HG02943 (cell line): ENCODE measurements around the gene HEG1.

ENCODE experiments used
- ATAC-seq: cut with Tn5 transposase; IDR thresholded peaks from one replicate; pipeline ENCODE4 v1.9.1; 2021; ENCODE audit warnings: mild to moderate bottlenecking, low read depth, moderate library complexity; ENCODE audit not compliant: unreplicated experiment

Gene HEG1

DNA sequence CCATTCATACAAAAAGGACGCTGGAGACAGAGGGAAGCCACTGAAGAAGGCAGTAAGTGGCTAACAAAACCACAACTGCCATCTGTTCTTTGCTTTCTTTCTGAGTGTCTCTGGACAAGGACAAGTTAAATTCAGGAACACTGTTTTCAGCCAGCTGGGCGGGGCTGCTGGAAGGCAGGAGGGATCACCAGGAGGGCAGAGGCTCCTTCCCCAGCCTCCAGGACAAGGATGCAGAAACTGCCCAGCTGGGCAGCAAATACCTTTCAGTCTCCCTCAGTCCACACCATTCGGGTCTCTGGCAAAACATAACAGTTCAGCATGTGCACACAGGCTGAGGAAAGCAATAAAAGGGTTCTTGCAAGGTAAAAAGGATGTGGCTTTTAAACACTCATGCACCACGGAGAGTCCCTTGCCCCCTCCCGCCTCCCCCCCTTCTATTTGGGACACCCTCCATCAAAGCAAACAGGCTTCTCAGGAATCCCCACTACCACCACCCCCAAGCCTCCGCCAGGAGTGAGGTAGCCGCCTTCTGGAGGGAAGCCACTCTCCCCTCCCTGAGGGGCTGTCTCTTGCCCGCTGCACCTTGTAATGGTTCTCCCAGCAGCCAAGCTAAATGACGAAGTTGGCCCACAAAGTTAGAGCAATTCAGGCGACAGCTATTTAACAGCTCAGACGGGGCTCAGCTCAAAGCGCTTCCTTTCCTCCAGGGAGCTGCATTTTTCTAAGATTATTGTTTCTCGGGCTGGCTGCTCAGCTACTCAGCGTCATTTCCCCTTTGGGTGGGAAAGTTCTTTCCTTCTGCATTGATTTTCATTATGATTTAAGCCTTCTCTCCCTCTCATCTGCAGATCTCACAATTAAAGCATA, 3.8 kb downstream of the HEG1 start:
- no peak for ATAC-seq

DNA sequence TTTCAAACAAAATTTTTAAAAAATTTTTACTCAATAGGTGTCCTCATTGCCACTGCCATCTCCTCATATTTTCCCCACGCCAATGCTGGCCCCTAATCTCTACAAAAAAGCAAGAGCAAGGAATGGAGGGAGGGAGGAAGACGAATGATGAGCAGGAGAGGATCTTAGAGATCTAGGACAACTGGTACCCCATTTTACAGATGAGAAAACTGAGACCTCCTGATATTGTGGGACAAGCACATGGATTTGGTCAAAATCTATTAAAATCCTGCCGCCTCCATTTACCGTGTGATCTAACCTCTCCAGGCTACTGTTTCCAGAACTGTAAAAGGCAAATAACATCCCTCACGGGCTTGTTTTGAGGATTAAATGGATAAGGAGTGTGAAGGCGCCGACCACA, 4.6 kb downstream of the HEG1 start:
- no peak for ATAC-seq

DNA sequence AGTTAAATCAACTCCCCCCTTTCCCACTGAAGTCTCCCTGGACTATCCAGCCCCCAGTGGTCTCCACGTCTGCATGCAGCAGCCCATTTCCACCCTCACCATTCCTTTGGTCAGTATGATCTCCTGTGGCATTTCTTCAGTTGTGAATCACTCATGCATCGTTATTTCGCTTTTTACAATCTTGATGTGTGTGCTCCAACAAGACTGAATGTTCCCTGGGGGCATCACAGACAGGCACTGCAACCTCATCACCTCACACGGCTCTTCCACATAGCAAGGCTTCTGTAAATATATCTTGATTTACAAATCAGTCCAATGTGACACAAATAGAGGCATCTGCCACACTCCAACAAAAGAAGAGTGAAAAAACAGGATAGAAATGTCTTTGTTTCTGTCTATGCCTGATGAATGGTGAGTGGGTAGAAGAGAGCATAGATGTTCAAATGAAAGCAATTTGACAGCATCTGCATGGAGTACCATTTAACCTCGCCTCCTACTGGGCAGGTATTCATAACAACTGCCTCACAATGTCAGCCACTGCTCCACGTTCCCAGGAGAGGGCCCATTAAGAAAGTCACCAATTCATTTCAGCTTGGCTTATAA, 5.2 kb downstream of the HEG1 start:
- ATAC-seq, result no peak

DNA sequence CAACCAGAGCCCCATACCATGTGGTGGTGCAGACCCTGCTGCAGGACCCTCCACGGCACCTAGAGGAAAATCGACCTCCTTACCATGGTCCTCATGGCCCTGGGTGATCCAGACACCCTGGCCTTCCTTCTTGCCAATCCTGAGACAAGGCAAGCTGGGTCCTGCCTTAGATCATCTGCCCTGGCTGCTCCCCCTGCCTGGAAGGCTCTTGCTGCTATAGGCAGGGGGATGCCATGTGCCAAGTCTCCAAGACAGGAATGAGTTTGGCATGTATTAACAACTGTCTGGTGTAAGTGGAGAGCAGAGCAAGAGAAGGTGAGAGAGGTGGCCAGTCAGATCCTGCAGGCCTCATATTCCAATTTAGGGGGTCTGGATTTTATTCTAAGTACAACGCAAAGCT, 7.5 kb downstream of the HEG1 start:
- no peak for ATAC-seq

DNA sequence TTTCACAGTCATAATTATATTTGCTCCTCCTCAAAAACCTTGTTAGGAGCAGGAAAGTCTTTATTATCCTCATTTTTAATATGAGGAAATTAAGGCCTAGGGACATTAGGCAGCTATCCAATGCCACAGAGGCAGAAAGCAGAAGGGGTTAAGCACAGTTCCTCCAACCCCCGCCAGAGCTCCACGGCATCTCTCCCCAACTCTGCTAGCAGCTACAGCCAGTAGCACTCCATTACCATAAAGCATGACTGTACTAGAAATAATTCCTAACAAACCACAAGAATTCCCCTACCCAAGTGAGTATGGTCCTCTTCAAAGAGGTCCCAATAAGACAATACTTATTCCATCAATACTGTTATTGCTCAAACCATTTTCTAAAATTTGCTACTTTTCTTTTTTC, 9.8 kb downstream of the HEG1 start:
- ATAC-seq, result no peak

DNA sequence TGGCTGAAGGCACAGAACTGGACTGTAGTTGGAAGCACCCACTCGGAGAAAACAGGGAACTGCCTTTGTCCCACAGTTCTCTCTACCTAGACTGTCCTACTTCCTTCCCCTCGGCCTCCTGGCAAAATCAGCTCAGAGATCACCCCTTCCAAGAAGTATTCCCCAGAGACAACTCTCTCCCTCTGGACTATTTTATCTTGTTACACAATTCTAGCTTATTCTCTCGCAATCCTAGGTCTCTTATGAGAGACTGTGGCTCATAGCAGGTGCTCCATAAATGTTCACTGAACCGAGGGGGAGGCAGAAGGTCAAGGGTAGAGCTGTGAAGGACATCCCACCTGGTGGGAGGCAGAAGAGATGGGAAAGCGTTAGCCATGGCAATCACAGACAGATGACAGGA, 10.6 kb downstream of the HEG1 start:
- no peak for ATAC-seq

DNA sequence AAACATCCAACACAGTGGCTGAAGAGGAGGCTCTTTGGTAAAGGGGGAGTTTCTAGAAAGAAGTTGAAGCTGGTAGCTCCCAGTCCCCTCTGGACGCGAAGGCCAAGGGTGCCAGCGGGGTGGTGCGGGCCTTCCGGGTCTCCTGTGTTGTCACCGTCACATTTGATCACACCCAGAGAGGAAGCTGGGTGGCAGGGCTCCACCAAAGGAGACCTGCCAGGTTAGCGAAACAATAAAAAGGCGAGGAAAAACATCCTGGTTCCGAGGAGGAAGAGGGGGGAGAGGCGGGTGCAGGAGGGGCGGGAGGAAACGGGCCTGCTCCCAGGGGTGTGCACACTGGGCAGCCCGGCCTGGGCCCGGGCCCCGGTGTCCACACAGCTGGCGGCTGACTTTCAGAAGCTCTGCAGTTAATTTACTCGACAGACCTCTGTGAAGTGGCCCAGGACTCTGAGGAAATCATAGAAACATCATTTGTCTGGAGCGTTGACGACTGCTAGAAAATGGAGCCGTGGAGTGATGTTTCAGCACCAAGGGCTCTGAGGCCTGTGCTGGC, 12.1 kb downstream of the HEG1 start:
- ATAC-seq, result no peak

DNA sequence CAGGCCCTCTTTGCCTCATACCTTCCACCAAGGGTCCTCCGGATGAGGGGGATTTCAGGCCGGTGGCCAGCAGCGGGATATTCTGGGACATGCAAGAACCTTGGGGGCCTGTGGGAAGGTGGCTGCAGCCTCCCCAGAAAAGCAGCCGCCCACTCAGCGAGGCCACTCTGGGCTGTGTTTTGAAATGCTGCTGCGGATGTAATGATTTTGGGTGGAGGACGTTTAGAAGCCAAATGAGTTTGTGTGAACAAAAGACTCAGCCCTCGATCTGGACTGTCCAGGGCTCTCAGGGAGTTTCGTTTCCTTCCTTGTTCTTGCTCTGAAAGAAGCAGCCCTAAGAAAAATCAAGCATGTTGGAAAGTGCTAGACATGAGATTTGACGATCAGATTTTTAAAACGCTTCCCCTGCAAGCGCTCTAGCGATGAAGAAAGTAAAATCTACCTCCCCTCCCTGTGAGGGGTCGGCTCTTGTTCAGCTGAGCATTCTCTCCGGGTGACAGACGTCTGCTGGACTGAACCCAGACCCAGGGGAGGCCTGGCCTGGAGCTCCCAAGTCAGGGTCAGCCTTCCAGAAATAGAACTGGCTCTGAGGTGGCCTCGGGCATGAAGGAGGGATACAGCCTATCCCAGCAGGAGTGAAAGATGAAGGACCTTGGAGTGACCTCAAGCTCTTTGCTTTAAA, 12.9 kb downstream of the HEG1 start:
- no peak for ATAC-seq

DNA sequence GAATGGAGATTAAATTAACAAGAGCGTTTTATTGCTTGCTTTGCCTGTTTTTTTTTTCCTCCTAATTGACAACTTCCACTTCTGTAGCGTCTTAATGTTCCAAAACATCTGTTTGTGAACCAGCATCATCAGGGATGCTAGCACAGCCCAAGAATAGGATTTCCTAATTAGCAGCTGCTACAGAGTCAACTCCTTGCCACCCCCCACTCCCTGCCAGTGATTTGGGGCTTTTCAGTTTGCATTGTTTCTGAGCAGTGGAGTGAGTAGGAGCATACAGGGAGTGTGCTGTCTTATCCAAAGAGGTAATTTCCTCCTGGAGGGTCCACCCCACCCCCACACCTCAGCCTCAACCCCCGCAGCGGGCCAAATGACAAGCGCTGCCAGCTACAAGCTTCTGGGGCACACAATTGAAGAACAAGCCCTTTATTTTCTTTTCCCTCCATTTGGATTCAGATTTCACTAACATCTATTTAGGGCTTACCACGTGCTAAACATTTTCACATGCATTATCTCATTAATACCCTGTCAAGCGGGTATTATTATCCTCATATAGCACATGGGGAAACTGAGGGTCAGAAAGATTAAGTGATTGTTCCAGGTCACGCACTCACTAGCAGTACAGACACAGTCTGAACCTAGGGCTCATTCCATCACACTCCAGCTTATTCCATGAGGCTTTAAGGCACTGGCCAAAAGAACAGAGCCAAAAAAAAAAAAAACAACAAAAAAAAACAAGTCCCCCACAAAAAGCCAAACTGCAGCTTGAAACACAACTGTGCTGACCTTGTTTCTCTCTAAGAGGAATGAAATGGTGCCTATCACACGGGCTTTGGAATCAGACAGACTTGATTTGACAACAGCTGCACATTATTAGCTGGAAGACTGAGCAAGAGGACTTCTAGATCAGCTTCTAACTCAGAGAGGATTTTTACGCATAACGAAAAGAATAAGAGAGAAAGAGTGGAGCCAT, 16.4 kb downstream of the HEG1 start:
- ATAC-seq, result no peak

DNA sequence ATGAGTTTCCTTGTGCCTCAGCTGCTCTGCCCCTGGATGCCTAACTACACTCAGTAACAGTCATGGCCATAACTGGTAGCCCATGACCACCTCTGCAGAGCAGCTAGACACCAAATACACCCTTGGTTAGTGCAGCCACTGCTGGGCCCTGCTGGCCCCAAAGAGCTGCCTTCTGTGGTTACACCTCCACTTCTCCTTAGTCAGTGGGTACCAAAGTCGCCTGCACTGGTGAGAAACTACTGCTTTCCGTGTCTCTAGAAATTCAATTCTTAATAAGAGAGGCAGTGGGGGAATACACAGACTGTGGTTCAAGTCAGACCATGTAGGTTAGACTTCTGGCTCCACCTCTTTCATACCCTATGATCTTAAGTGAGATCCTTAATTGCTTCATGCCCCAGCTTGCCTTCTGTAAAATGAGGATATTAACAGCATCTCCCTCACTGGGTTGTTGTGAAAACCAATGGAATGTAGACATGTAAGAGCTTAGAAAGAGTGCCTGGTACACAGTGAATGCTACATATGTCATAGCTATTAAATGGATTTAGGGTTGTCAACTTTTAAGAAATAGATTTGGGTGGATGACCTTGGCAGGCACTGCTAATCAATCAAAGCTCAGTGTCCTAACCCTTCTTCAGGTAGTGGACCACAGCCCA, 18.2 kb downstream of the HEG1 start:
- no peak for ATAC-seq

DNA sequence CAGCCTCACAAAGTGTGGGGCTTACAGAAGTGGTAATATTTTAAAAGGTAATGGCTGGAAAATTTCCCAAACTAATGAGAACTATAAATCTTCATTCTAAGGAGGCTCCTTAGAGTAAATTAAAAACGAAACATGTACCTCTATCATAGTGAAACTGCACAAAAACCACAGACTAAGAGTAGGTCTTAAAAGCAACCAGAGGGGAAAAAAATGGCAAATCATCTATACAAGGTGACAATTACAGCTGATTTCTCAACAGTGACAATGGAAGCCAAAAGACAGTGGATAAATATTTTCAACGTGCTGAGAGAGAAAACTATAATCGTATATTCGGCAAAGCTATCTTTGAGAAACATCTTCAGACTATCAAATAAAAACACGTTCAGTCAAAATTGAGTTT, 20.6 kb downstream of the HEG1 start:
- no peak for ATAC-seq

DNA sequence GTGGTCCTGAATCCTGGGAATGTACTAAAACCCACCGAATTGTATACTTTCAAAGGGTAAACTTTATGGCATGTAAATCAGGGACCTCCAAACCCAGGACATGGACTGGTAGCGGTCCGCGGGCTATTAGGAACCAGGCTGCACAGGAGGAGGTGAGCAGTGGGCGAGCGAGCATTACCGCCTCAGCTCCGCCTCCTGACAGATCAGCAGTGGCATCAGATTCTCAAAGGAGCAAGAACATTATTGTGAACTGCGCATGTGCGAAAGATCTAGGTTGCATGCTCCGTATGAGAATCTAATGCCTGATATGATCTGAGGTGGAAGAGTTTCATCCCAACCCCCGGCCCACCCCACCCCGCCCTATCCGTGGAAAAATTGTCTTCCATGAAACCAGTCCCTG, 22.2 kb downstream of the HEG1 start:
- ATAC-seq, result no peak

DNA sequence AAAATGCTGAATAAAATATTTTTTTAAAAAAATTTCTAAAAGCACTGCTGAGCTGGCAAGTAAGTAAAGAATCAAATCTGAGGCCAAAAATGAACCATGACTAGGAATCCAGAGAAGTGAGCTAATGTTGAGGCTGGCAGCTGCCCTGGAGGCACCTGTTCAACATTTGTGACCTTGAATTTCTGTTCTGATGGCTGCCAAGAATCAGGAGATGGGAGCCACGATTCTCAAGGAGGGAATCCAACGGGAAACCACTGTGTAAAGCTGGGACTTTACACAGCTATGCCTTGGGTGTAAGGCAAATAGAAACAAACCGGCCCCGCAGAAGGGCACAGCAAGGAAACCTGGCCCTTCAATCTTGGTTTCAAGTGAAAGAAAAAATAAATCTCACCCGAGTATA, 22.7 kb downstream of the HEG1 start:
- no peak for ATAC-seq

DNA sequence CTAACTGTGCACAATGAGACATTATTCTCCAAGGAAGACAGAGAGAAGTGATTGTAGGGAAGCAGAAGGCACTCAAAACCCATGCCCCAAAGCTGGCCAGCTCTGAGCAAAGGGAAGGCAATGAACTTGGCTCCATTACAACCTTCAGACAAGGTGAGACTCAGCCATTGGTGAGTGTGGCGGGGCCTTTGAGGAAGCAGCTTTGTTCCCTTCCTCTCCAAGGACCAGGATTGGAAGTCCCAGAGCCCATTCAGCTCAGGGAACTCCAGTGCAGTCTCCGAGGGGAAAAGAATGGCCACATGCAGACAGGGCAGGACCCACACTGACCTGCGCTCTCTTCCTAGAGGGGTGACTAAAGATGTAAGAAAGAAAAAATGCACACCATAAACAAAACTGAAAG, 23.1 kb downstream of the HEG1 start:
- ATAC-seq, result no peak

DNA sequence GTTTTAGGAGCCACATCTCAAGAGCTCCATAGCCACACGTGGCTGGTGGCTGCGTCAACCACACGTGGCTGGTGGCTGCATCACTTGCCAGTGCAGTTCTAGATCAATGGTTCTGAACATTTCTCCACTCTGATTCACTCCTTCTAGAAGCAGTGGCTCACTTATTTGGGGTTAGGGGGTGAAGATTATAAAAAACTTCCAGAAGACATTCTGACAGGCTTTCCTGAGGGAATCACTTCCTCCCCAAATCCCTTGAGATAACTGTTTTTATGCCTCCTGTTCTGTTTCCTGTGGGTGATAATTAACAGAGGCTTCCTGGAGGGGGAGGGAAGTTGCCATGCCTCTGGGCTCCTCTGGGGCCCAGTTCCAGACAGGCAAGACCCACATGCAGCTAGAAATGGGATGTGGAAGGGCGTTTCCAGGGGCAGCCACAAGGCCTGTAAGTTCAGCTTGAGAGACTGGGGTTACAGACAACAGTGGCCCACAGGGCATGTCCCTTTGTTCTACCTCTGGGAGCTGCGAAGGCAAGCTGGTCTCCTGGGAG, 23.6 kb downstream of the HEG1 start:
- no peak for ATAC-seq

DNA sequence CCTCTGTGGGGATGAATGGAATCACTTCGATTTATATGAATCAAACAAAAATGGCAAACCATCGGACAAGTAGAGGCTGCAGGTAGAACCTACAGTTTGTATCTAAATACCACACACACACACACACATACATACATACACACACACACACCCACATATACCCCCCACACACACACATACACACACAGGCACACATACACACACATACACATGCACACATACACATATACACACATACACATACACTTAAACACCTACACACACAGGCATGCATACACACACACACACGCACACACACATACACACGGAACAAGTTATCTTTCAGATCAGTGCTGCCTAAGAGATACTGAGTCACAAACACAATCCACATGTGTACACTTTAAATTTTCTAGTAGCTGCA, 24.3 kb downstream of the HEG1 start:
- ATAC-seq, result no peak

DNA sequence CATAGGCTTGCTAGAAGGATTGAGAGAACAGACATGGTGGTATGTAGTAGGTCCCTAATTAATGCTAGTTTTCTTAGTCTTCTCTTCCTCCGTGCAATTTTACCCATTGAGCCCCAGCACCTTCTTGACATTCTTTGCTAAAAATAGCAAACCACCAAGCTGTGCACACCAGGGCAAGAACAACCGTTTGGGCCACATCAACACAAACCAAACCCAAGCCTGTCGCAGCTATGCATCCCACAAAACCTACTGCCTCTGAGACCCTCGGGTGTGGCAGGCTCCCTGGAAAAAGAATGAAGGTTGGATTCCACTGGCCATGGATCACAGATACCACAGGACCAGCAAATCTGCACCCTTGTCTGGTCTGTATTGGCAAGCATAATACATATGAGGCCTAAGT, 27.1 kb downstream of the HEG1 start:
- ATAC-seq, result no peak

DNA sequence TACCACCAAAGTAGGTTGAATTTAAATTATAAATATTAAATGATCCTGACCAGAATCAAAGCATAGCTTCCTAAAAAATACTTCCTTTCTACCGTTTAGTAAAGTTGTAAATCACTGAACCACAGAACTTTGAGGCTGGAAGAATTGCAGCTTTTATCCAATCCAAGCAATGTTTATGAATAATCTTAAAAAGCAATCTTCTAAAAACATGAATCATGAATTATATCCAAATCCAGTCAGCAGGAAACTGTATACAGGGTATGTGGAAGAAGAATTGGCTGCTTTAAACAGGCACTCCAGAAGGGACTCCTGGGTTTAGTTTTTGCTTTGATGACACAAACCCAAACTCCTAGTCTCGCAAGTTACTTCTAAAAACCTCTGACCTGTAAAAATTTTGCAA, 30.2 kb downstream of the HEG1 start:
- ATAC-seq, result no peak

DNA sequence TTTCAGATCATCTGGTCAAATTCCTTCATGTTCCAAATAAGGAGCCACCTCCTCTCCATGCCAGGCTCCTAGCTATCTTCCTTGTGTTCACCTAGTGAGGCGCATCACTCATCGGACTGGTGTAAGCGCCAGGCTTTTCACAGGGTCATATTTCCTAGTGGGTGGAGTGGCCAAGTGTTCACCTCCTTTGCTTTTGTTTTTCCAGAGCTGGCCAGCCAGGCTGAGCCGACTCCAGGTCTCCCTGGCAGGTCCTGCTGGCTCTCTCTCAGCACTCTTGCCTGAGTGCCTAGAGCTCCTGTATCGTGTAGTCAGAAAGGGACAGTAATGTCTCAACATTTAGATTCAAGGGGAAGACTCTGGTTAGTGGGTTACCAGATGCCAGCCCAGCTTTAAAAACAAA, 31.0 kb downstream of the HEG1 start:
- ATAC-seq, result no peak
